ENCODE measurements around the gene LRP6. TPM values are rescaled to one million over a fixed set of nuclear protein-coding genes. Genes with fewer than 3 reads are reported as not detected.

LRP6 gene
- total RNA-seq, 1 experiment from 2014 or later = 15.5 TPM

DNA sequence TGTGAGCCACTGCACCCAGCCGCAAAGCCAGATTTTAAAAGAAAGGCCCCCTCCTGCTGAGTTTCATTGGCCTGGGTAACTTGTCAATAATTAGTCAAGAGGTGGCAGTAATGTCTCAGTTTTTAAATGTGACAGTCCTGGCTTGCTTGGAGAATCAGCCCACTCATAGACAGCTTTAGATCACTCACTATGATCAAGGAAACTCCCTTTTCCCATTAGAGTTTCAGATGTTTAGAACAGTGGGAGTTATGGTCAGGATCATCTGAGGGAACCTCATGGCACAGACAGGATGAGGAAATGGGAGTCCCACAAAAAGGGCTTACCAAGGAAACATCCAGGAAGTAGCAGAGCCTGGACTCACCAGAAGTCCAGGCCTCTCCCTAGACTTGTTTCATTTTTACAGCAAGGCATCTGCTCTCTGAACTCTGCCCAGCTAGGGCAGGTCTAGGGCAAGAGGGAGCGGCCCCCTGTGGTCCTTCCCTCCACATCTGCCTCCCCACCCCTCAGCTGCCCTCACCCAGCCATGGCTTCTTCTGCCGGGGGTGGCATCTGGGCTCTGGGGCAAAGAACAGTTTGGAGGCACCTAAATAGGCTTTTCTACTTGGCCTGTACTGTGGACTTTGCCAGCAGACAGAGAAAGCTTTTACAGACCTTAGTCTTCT is 184.9 kb downstream of the LRP6 start:
- H3K9ac ChIP-seq (ENCODE audit: low read length) = no peak overlapping the region
- ATAC-seq (peak; percentile 83), DNase-seq (peak; percentile 52)
- no peak overlapping the region for H3K4me3 ChIP-seq (ENCODE audit: low read length)
- no peaks in the 10 kb centered on the region for H4K20me1 ChIP-seq (ENCODE audit: low read length)
- TF ChIP-seq EZH2 (IDR thresholded peaks at IDR 0.05; ENCODE audit: low read length, unreplicated experiment) = no peak
- no peak for TF ChIP-seq EZH2phosphoT487 (IDR thresholded peaks at IDR 0.05; ENCODE audit: borderline replicate concordance, low read length)
- TF ChIP-seq, protein P1, sequence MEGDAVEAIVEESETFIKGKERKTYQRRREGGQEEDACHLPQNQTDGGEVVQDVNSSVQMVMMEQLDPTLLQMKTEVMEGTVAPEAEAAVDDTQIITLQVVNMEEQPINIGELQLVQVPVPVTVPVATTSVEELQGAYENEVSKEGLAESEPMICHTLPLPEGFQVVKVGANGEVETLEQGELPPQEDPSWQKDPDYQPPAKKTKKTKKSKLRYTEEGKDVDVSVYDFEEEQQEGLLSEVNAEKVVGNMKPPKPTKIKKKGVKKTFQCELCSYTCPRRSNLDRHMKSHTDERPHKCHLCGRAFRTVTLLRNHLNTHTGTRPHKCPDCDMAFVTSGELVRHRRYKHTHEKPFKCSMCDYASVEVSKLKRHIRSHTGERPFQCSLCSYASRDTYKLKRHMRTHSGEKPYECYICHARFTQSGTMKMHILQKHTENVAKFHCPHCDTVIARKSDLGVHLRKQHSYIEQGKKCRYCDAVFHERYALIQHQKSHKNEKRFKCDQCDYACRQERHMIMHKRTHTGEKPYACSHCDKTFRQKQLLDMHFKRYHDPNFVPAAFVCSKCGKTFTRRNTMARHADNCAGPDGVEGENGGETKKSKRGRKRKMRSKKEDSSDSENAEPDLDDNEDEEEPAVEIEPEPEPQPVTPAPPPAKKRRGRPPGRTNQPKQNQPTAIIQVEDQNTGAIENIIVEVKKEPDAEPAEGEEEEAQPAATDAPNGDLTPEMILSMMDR (conservative IDR thresholded peaks at IDR 0.05; ENCODE audit: low read depth, low read length) = peak; percentile 51
- ChIA-PET POLR2A (ENCODE audit: unreplicated experiment) (no interaction called here), CTCF (interaction anchor here (1.4 kb wide), 1 partner anchor 246 kb away, joined by 4 read pairs; no protein-coding TSS in a partner anchor)
- no peaks in the 10 kb centered on the region for H3F3A ChIP-seq (ENCODE audit: low read length, unreplicated experiment)
- intact Hi-C loops (cut with micrococcal nuclease) = loop anchor here (1.0 to 5.0 kb wide), 3 partner anchors 185 to 622 kb away; partner anchors contain the start of gene LRP6
- H3K79me2 ChIP-seq (ENCODE audit: low read length) = no peaks in the 10 kb centered on the region
- BruUV-seq (replicated peaks) = no TSS peak
- no peaks in the 10 kb centered on the region for H3K27me3 ChIP-seq (ENCODE audit: low read length)
- H3K9me3 ChIP-seq (ENCODE audit: low read length) = no peaks in the 10 kb centered on the region
- H3K4me1 ChIP-seq (ENCODE audit: insufficient read depth, low read length) = peaks cover 5% of the 10 kb centered on the region; the same call in 1 of the 2 replicates
- H2AFZ ChIP-seq (ENCODE audit: low read length) = no peak overlapping the region
- no peaks in the 10 kb centered on the region for H3K9me2 ChIP-seq (replicated peaks; ENCODE audit: low read length)
- H3K27ac ChIP-seq (ENCODE audit: low read length) = no peak overlapping the region
- H3K4me2 ChIP-seq (ENCODE audit: low read length) = no peak overlapping the region
- no peaks in the 10 kb centered on the region for H3K36me3 ChIP-seq (ENCODE audit: low read depth, low read length)

DNA sequence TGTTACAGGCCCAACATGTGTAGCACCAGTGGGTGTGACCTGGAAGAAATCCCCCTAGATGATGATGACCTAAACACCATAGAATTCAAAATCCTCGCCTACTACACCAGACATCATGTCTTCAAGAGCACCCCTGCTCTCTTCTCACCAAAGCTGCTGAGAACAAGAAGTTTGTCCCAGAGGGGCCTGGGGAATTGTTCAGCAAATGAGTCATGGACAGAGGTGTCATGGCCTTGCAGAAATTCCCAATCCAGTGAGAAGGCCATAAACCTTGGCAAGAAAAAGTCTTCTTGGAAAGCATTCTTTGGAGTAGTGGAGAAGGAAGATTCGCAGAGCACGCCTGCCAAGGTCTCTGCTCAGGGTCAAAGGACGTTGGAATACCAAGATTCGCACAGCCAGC is 187.6 kb downstream of the LRP6 start:
- TF ChIP-seq EZH2phosphoT487 (IDR thresholded peaks at IDR 0.05; ENCODE audit: borderline replicate concordance, low read length) = no peak
- no peak for TF ChIP-seq EZH2 (IDR thresholded peaks at IDR 0.05; ENCODE audit: low read length, unreplicated experiment)
- TF ChIP-seq, protein P1 (conservative IDR thresholded peaks at IDR 0.05; ENCODE audit: low read depth, low read length) = no peak
- no peaks in the 10 kb centered on the region for H3K9me3 ChIP-seq (ENCODE audit: low read length)
- DNase-seq = no peak

DNA sequence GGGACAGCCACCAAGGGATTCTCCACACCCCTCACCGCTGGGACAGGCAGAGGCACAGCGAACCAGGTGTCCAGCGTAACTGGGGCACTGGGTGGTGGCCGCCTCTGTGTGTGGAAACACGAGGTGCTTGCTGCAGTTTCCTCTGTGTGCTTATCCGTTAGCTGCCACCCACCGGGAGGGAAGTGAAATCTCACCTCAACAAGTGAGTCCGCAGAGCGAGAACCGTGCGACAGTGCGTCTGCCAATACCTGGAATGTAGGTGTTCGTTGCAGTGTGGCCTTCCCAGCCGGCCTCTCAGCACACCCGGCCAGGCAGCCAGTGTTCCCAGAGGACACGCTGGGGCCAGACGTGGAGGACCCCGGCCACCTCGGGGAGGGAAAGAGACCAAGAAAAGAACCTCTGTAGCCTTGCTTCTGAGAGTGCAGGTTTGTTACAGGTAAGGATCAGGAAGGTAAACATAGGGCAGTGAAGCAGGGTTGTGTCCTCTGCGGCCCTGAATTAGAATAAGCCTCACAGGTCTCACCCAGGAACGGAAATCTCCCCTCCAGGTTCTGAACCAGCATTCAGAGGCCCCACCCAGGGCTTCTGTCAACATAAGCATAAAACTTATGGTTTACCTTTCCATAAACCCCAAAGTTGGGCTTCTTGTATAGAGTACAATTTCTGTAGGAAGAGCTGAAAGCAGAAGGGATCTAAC is 194.6 kb downstream of the LRP6 start:
- Histone ChIP-seq H3K4me3 (ENCODE audit: low read length) (no peak overlapping the region), H3K9me3 (ENCODE audit: low read length) (no peaks in the 10 kb centered on the region), H4K20me1 (ENCODE audit: low read length) (no peaks in the 10 kb centered on the region), H2AFZ (ENCODE audit: low read length) (no peak overlapping the region), H3K27ac (ENCODE audit: low read length) (no peak overlapping the region), H3K4me2 (ENCODE audit: low read length) (no peak overlapping the region), H3K27me3 (ENCODE audit: low read length) (no peaks in the 10 kb centered on the region), H3K4me1 (ENCODE audit: insufficient read depth, low read length) (peaks cover 6% of the 10 kb centered on the region; the same call in 1 of the 2 replicates), H3K9me2 (replicated peaks; ENCODE audit: low read length) (no peaks in the 10 kb centered on the region), H3K9ac (ENCODE audit: low read length) (no peak overlapping the region), H3F3A (ENCODE audit: low read length, unreplicated experiment) (no peaks in the 10 kb centered on the region), H3K36me3 (ENCODE audit: low read depth, low read length) (no peaks in the 10 kb centered on the region), H3K79me2 (ENCODE audit: low read length) (no peaks in the 10 kb centered on the region)
- intact Hi-C loops (cut with micrococcal nuclease) = no loop called here
- ATAC-seq (no peak), DNase-seq (no peak)
- BruUV-seq (replicated peaks) = no TSS peak
- ChIA-PET CTCF (no interaction called here), POLR2A (ENCODE audit: unreplicated experiment) (no interaction called here)
- TF ChIP-seq EZH2phosphoT487 (IDR thresholded peaks at IDR 0.05; ENCODE audit: borderline replicate concordance, low read length) (no peak), EZH2 (IDR thresholded peaks at IDR 0.05; ENCODE audit: low read length, unreplicated experiment) (no peak)
- TF ChIP-seq, protein P1 (conservative IDR thresholded peaks at IDR 0.05; ENCODE audit: low read depth, low read length) = no peak

More for the DNA sequence above, 187.6 kb downstream of the LRP6 start:
- ChIA-PET POLR2A (ENCODE audit: unreplicated experiment) (no interaction called here), CTCF (no interaction called here)
- Histone ChIP-seq H3K27ac (ENCODE audit: low read length) (no peak overlapping the region), H4K20me1 (ENCODE audit: low read length) (no peaks in the 10 kb centered on the region), H2AFZ (ENCODE audit: low read length) (no peak overlapping the region), H3K4me3 (ENCODE audit: low read length) (no peak overlapping the region), H3K4me2 (ENCODE audit: low read length) (no peak overlapping the region), H3K9me2 (replicated peaks; ENCODE audit: low read length) (no peaks in the 10 kb centered on the region), H3K4me1 (ENCODE audit: insufficient read depth, low read length) (peaks cover 5% of the 10 kb centered on the region; the same call in 1 of the 2 replicates), H3K9ac (ENCODE audit: low read length) (no peak overlapping the region), H3F3A (ENCODE audit: low read length, unreplicated experiment) (no peaks in the 10 kb centered on the region), H3K36me3 (ENCODE audit: low read depth, low read length) (no peaks in the 10 kb centered on the region), H3K27me3 (ENCODE audit: low read length) (no peaks in the 10 kb centered on the region), H3K79me2 (ENCODE audit: low read length) (no peaks in the 10 kb centered on the region)
- ATAC-seq = no peak
- intact Hi-C loops (cut with micrococcal nuclease) = no loop called here
- BruUV-seq (replicated peaks) = no TSS peak

Data from PC-3 (cell line).